Liver (tissue), 9 donors: ENCODE data around the gene TMCO4. TPM values are rescaled to one million over a fixed set of nuclear protein-coding genes. Genes with fewer than 3 reads are reported as not detected.

Source experiments
- DNase-seq: peaks from one replicate; pipeline ENCODE4 v3.0.0-alpha.2; 2017; ENCODE audit warnings: low spot score
- H3K27ac ChIP-seq, 2 donors: one replicate each; pipeline ENCODE4 v1.7.0; 2013; ENCODE audit warnings: inconsistent platforms in 2 of 2, low read length in 2 of 2, control low read depth in 1 of 2, low read depth in 1 of 2, mild to moderate bottlenecking in 1 of 2
- H3K27me3 ChIP-seq, 4 donors: one replicate each; pipeline versions ENCODE4 v1.6.1 to v1.7.0; 2013; ENCODE audit warnings: low read length in 3 of 4, inconsistent platforms in 1 of 4, mild to moderate bottlenecking in 1 of 4, moderate library complexity in 1 of 4; ENCODE audit not compliant: control insufficient read depth in 4 of 4, insufficient read depth in 4 of 4
- H3K36me3 ChIP-seq, 4 donors: one replicate each; pipeline versions ENCODE4 v1.6.1 to v1.7.0; 2013; ENCODE audit warnings: low read length in 3 of 4, mild to moderate bottlenecking in 3 of 4, low read depth in 1 of 4, moderate library complexity in 1 of 4; ENCODE audit not compliant: control insufficient read depth in 4 of 4, insufficient read depth in 3 of 4
- H3K4me1 ChIP-seq, 4 donors: one replicate each; pipeline versions ENCODE4 v1.6.1 to v1.7.0; 2013; ENCODE audit warnings: low read length in 3 of 4, mild to moderate bottlenecking in 3 of 4, moderate library complexity in 1 of 4; ENCODE audit not compliant: control insufficient read depth in 4 of 4, insufficient read depth in 4 of 4
- H3K4me3 ChIP-seq, 3 donors: one replicate each; pipeline versions ENCODE4 v1.6.1 to v1.7.0; 2013; ENCODE audit warnings: low read length in 3 of 3, control low read depth in 1 of 3, low read depth in 1 of 3, mild to moderate bottlenecking in 1 of 3
- H3K9ac ChIP-seq, 2 donors: one replicate each; pipeline ENCODE4 v1.7.0; 2013; ENCODE audit warnings: low read length in 2 of 2, mild to moderate bottlenecking in 2 of 2, moderate library complexity in 2 of 2, control low read depth in 1 of 2, low read depth in 1 of 2
- H3K9me3 ChIP-seq, 4 donors: one replicate each; pipeline versions ENCODE4 v1.6.1 to v1.7.0; 2013; ENCODE audit warnings: low read length in 3 of 4; ENCODE audit not compliant: control insufficient read depth in 4 of 4
- EGR1 ChIP-seq, 2 donors: IDR thresholded peaks; 2 replicates each; pipeline ENCODE4 v1.6.1; 2016 to 2018; ENCODE audit warnings: antibody characterized with exemption in 2 of 2, low read depth in 2 of 2
- FOXA1 ChIP-seq: IDR thresholded peaks from 2 replicates; pipeline ENCODE4 v1.6.1; 2016; ENCODE audit warnings: antibody characterized with exemption
- FOXA2 ChIP-seq: IDR thresholded peaks from 2 replicates; pipeline ENCODE4 v1.6.1; 2016; ENCODE audit warnings: antibody characterized with exemption
- GABPA ChIP-seq, 2 donors: IDR thresholded peaks in 1 of 2; conservative IDR thresholded peaks in 1 of 2; 2 replicates each; pipeline ENCODE4 v1.6.1; 2016; ENCODE audit warnings: antibody characterized with exemption in 2 of 2, mild to moderate bottlenecking in 1 of 2, moderate library complexity in 1 of 2
- HNF4A ChIP-seq, 2 donors: conservative IDR thresholded peaks; 2 replicates each; pipeline ENCODE4 v1.6.1; 2016; ENCODE audit warnings: antibody characterized with exemption in 2 of 2, mild to moderate bottlenecking in 2 of 2
- HNF4G ChIP-seq: IDR thresholded peaks from 2 replicates; pipeline ENCODE4 v1.6.1; 2016; ENCODE audit warnings: antibody characterized with exemption
- JUND ChIP-seq, 2 donors: IDR thresholded peaks; 2 replicates each; pipeline ENCODE4 v1.6.1; 2016; ENCODE audit warnings: antibody characterized with exemption in 2 of 2
- NR2F2 ChIP-seq: IDR thresholded peaks from 2 replicates; pipeline ENCODE4 v1.6.1; 2016; ENCODE audit warnings: antibody characterized with exemption
- RAD21 ChIP-seq, 2 donors: IDR thresholded peaks; 2 replicates each; pipeline ENCODE4 v1.6.1; 2016; ENCODE audit warnings: antibody characterized with exemption in 2 of 2, mild to moderate bottlenecking in 2 of 2
- RXRA ChIP-seq, 2 donors: IDR thresholded peaks; 2 replicates each; pipeline ENCODE4 v1.6.1; 2017 to 2018; ENCODE audit warnings: antibody characterized with exemption in 2 of 2, mild to moderate bottlenecking in 1 of 2
- SP1 ChIP-seq: IDR thresholded peaks from 2 replicates; pipeline ENCODE4 v1.6.1; 2018; ENCODE audit warnings: antibody characterized with exemption, mild to moderate bottlenecking
- TAF1 ChIP-seq: conservative IDR thresholded peaks from 2 replicates; pipeline ENCODE4 v1.6.1; 2016; ENCODE audit warnings: antibody characterized with exemption, mild to moderate bottlenecking
- YY1 ChIP-seq: IDR thresholded peaks from 2 replicates; pipeline ENCODE4 v1.6.1; 2016; ENCODE audit warnings: antibody characterized with exemption, mild to moderate bottlenecking
- whole genome bisulfite sequencing: extraction: QIAGEN DNeasy Blood & Tissue Kit; methylation state at CpG from one replicate; pipeline ENCODE4 v1.1.7; 2013; 5-methylcytosine and 5-hydroxymethylcytosine counted together
- polyA plus RNA-seq, 2 donors: library from polyadenylated mRNA; stranded (reverse) in 1 of 2; unstranded in 1 of 2; fragments of 200-250 nt in 1 of 2; fragments of >200 nt in 1 of 2; fragmentation: Nextera tagmentation in 1 of 2; extraction: Ambion mirVana in 1 of 2; gene quantifications; one replicate each; pipeline versions ENCODE4 v1.2.1 to v1.2.3, GENCODE V29; 2013 to 2015
- total RNA-seq, 2 donors: library from RNA; depleted of rRNA; stranded (reverse); fragments of >200 nt; gene quantifications; one replicate each; pipeline ENCODE4 v1.2.3, GENCODE V29; 2014
- TF ChIP-seq, protein P1 (sequence below): IDR thresholded peaks from 2 replicates; pipeline ENCODE4 v1.6.1; 2016; ENCODE audit warnings: antibody characterized with exemption
- TF ChIP-seq, protein P2 (sequence below): IDR thresholded peaks from 2 replicates; pipeline ENCODE4 v1.6.1; 2016; ENCODE audit warnings: antibody characterized with exemption
- TF ChIP-seq, protein P3 (sequence below): IDR thresholded peaks from 2 replicates; pipeline ENCODE4 v1.6.1; 2016; ENCODE audit warnings: antibody characterized with exemption
- TF ChIP-seq, protein P4 (sequence below): IDR thresholded peaks from 2 replicates; pipeline ENCODE4 v1.6.1; 2016; ENCODE audit warnings: antibody characterized with exemption, mild to moderate bottlenecking
- TF ChIP-seq, protein P5 (sequence below): fragments of 150-350 bp; IDR thresholded peaks from 2 replicates; pipeline ENCODE4 v1.5.1; 2017; ENCODE audit warnings: improper control_type of control experiment, low read depth, low read length; ENCODE audit not compliant: missing input control
- donor health status: healthy.
- donor health status: healthy.
- donor health status: healthy.
- donor health status: healthy.
- donor health status: healthy.

The TMCO4 gene
- total and polyA plus RNA-seq, 4 donors, result 4.0 to 9.5 (median 6.0) TPM

DNA sequence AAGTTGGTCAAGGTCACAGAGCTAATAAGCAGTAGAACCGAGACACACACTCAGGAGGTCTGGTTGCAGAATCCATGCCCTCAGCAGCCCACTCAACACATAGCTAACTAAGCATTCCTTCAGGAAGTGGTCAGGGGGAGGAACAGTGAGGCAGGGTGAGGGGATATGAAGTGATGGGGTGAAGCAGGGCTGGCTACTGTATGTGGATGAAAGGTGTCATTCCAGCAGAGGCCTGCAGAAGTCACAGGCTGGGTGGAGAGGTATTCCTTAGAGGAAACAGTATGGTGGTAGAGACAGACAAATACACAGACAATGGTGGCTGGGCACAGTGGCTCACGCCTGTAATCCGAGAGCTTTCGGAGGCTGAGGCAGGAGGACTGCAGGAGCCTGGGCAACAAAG is 14.1 kb downstream of the TMCO4 start:
- no peak overlapping the region for H3K4me3 ChIP-seq
- TF ChIP-seq, protein P1, sequence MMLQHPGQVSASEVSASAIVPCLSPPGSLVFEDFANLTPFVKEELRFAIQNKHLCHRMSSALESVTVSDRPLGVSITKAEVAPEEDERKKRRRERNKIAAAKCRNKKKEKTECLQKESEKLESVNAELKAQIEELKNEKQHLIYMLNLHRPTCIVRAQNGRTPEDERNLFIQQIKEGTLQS, result no peak
- TF ChIP-seq NR2F2 (no peak), SP1 (no peak), FOXA1 (no peak), JUND (IDR thresholded peaks at IDR 0.05) (no peak), YY1 (no peak), HNF4A (conservative IDR thresholded peaks at IDR 0.05) (no peak), RXRA (IDR thresholded peaks at IDR 0.05) (no peak), EGR1 (IDR thresholded peaks at IDR 0.05; ENCODE audit: low read depth in 2 of 2) (no peak), GABPA (IDR thresholded peaks at IDR 0.05 in 1 of 2, conservative IDR thresholded peaks at IDR 0.05 in 1 of 2) (no peak), TAF1 (no peak), FOXA2 (no peak), HNF4G (no peak), RAD21 (IDR thresholded peaks at IDR 0.05) (no peak)
- TF ChIP-seq, protein P2, sequence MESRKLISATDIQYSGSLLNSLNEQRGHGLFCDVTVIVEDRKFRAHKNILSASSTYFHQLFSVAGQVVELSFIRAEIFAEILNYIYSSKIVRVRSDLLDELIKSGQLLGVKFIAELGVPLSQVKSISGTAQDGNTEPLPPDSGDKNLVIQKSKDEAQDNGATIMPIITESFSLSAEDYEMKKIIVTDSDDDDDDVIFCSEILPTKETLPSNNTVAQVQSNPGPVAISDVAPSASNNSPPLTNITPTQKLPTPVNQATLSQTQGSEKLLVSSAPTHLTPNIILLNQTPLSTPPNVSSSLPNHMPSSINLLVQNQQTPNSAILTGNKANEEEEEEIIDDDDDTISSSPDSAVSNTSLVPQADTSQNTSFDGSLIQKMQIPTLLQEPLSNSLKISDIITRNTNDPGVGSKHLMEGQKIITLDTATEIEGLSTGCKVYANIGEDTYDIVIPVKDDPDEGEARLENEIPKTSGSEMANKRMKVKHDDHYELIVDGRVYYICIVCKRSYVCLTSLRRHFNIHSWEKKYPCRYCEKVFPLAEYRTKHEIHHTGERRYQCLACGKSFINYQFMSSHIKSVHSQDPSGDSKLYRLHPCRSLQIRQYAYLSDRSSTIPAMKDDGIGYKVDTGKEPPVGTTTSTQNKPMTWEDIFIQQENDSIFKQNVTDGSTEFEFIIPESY, result no peak
- TF ChIP-seq, protein P3, sequence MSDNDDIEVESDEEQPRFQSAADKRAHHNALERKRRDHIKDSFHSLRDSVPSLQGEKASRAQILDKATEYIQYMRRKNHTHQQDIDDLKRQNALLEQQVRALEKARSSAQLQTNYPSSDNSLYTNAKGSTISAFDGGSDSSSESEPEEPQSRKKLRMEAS, result no peak
- TF ChIP-seq, protein P4, sequence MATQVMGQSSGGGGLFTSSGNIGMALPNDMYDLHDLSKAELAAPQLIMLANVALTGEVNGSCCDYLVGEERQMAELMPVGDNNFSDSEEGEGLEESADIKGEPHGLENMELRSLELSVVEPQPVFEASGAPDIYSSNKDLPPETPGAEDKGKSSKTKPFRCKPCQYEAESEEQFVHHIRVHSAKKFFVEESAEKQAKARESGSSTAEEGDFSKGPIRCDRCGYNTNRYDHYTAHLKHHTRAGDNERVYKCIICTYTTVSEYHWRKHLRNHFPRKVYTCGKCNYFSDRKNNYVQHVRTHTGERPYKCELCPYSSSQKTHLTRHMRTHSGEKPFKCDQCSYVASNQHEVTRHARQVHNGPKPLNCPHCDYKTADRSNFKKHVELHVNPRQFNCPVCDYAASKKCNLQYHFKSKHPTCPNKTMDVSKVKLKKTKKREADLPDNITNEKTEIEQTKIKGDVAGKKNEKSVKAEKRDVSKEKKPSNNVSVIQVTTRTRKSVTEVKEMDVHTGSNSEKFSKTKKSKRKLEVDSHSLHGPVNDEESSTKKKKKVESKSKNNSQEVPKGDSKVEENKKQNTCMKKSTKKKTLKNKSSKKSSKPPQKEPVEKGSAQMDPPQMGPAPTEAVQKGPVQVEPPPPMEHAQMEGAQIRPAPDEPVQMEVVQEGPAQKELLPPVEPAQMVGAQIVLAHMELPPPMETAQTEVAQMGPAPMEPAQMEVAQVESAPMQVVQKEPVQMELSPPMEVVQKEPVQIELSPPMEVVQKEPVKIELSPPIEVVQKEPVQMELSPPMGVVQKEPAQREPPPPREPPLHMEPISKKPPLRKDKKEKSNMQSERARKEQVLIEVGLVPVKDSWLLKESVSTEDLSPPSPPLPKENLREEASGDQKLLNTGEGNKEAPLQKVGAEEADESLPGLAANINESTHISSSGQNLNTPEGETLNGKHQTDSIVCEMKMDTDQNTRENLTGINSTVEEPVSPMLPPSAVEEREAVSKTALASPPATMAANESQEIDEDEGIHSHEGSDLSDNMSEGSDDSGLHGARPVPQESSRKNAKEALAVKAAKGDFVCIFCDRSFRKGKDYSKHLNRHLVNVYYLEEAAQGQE, result no peak
- TF ChIP-seq, protein P5, sequence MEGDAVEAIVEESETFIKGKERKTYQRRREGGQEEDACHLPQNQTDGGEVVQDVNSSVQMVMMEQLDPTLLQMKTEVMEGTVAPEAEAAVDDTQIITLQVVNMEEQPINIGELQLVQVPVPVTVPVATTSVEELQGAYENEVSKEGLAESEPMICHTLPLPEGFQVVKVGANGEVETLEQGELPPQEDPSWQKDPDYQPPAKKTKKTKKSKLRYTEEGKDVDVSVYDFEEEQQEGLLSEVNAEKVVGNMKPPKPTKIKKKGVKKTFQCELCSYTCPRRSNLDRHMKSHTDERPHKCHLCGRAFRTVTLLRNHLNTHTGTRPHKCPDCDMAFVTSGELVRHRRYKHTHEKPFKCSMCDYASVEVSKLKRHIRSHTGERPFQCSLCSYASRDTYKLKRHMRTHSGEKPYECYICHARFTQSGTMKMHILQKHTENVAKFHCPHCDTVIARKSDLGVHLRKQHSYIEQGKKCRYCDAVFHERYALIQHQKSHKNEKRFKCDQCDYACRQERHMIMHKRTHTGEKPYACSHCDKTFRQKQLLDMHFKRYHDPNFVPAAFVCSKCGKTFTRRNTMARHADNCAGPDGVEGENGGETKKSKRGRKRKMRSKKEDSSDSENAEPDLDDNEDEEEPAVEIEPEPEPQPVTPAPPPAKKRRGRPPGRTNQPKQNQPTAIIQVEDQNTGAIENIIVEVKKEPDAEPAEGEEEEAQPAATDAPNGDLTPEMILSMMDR, result no peak
- no peak overlapping the region for H3K9ac ChIP-seq
- no peaks in the 10 kb centered on the region for H3K4me1 ChIP-seq
- 83% methylated on average over 4 of the region's 4 CpGs for WGBS
- H3K36me3 ChIP-seq, result peaks cover 2 to 23% (median 11%) of the 10 kb centered on the region in 4 donors
- no peak overlapping the region for H3K27ac ChIP-seq
- DNase-seq, result no peak
- no peaks in the 10 kb centered on the region for H3K9me3 ChIP-seq
- H3K27me3 ChIP-seq, result no peaks in the 10 kb centered on the region
